Measurements from ENCODE around the gene FBL.

GRCh38 chr19:39845584-39845932 lies 621 bp downstream of the FBL start:
- TF ChIP-seq CTCF (IDR thresholded peaks at IDR 0.05 in 4 of 5, conservative IDR thresholded peaks at IDR 0.05 in 1 of 5) (no peak), POLR2A (IDR thresholded peaks at IDR 0.05) (no peak)
